GM18519 (cell line): ENCODE data around the gene AK2.
"Not testable (repeated sequence)": the region's sequence is repeated elsewhere in the genome, so short reads cannot be mapped to it uniquely, and the experiment has no call there.

ENCODE experiments used
- ATAC-seq: cut with Tn5 transposase; IDR thresholded peaks from one replicate; pipeline ENCODE4 v1.9.1; 2021; ENCODE audit warnings: mild to moderate bottlenecking, moderate library complexity; ENCODE audit not compliant: unreplicated experiment, low FRiP score

The AK2 gene

DNA sequence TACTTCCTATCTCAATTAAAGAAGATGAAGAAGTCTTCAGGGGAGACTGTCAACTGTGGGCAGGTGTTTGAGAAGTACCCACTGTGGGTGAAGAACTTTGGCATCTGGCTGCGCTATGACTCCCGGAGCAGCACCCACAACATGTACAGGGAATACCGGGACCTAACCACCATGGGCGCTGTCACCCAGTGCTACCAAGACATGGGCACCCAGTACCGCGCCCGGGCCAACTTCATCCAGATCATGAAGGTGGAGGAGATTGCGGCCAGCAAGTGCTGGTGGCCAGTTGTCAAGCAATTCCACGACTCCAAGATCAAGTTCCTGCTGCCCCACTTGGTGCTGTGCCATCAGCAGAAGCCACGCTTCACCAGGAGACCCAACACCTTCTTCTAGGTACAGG, 56.6 kb downstream of the AK2 start:
- ATAC-seq = no peak

DNA sequence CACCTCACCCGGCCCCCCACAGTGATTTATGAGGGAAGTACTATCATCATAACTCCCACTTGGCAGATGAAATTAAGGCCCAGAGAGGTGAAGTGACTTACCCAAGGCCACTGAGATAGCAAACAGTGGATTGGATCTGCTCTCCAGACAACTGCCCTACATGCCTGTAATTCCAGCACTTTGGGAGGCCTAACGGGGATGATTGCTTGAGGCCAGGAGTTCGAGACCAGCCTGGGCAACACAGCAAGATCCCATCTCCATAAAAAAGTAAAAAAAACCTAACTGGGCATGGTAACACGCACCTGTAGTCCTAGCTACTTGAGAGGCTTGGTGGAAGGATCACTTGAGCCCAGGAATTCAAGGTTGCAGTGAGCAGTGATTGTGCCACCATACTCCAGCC, 57.8 kb downstream of the AK2 start:
- no peak for ATAC-seq

DNA sequence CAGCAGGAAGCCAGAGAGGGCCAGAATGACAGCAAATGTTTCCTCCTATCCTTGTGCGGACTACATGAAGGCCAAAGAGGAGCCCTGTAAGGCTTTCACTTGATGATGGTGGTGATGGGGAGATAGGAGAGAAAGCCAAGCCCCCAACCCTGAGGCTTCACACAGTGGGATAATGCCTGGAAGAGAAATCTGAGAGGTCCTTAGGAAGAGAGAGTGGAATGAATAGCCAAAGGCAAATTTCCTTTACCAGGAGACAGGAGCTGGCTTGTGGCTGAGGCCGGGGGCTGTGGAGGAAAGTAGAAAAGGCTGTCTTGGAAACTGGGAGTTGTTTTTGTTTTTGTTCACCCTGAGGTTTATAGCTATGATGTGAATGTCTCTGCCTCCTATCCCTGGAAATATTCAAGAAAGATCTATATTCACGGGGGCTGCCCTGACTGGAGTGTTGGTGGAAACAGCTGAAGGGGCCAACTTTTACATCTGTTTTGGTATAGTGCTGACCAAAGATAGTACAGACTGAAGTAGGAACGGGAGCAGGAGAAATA, 59.1 kb downstream of the AK2 start:
- ATAC-seq = no peak

DNA sequence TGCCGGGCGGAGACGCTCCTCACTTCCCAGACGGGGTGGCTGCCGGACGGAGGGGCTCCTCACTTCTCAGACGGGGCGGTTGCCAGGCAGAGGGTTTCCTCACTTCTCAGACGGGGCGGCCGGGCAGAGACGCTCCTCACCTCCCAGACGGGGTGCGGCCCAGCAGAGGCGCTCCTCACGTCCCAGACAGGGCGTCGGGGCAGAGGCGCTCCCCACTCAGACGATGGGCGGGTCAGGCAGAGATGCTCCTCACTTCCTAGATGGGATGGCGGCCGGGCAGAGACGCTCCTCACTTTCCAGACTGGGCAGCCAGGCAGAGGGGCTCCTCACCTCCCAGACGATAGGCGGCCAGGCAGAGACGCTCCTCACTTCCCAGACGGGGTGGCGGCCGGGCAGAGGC, 61.6 kb downstream of the AK2 start:
- ATAC-seq = not testable (repeated sequence)

DNA sequence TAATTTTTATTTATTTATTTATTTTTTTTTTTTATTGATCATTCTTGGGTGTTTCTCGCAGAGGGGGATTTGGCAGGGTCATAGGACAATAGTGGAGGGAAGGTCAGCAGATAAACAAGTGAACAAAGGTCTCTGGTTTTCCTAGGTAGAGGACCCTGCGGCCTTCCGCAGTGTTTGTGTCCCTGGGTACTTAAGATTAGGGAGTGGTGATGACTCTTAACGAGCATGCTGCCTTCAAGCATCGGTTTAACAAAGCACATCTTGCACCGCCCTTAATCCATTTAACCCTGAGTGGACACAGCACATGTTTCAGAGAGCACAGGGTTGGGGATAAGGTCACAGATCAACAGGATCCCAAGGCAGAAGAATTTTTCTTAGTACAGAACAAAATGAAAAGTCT, 63.2 kb downstream of the AK2 start:
- not testable (repeated sequence) for ATAC-seq

DNA sequence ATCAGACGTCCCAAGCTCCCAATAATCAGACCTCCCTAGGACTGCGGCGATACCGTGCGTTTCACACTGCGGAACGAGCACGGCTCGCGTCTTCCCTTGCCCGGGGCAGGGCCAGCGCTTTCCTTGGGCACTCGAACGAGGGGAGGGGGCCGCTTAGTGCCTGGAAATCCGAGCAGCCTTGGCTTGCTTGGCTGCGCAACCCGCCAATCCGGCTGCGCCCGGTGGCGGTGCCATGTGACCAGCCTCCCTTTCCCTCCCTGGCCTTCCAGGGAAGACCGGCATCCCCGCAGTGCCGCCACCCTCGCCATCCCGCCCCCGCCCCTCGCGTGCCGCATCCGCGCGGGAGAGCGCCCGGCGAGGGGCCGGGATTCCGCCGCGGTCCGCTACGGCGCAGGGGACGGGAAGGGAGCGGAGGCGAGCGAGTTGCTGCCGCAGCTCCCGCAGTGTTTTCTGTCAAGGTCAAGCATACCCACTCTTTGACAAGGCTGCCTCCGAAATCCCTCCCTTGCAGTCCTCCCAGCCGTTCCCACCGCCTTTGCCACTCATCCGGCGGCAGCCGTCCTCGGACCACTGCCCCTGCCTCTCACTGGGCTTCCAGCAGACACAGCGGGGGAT, 63.8 kb downstream of the AK2 start:
- ATAC-seq = no peak

DNA sequence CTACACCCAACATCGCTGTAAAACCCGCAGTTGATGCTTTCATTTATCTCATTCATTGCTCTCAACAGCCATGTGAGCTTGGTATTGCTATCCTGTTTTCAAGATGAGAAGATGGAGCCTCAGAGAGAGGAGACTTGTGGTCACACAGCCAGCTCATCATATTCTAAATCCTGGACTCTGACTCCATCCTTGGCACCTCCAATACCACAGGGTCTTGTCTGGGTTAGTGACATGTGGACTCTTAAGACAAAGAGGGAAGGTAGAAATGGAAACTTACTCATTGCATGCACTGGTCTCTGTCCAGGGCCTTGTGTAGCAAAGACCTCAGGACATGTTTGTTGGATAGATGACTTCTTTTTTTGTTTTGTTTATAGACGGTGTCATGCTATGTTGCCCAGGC, 65.1 kb downstream of the AK2 start:
- ATAC-seq = no peak

DNA sequence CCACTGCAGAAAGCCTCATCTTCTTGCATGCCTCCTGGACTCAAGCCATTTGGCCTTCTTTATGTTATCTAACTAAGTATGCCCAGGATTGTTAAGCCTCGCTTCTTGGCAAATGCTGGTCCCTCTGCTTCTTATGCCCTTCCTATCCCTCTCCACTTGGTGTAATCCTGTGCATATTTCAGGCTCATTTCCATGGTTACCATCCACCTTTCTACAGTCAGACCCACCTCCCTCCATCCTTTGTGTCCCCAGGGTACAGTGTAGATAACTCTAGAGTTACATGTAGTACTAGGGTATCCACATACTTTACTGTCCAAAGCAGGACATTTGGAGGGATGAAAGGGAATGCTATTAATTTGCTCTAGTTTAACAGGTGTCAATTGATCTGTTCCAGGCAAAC, 65.5 kb downstream of the AK2 start:
- ATAC-seq = no peak

DNA sequence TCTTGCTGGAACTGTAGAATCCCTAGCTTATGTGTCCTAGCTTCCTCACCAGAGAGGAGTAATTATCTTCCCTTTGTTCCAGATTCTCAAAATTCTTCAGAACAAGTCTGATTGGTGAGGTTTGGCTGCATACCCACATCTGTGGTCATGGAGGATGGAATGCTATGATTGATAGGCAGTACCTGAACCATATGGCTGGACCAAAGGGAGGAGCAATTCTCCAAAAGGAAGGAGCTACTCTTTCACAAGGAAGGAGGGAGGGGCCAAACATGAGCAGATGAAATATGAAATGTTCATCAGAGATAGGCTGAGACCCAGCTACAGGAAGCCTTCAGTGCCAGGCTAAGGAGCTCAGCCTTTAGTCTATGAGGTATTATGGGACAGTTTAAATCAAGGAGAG, 67.1 kb downstream of the AK2 start:
- ATAC-seq = no peak

DNA sequence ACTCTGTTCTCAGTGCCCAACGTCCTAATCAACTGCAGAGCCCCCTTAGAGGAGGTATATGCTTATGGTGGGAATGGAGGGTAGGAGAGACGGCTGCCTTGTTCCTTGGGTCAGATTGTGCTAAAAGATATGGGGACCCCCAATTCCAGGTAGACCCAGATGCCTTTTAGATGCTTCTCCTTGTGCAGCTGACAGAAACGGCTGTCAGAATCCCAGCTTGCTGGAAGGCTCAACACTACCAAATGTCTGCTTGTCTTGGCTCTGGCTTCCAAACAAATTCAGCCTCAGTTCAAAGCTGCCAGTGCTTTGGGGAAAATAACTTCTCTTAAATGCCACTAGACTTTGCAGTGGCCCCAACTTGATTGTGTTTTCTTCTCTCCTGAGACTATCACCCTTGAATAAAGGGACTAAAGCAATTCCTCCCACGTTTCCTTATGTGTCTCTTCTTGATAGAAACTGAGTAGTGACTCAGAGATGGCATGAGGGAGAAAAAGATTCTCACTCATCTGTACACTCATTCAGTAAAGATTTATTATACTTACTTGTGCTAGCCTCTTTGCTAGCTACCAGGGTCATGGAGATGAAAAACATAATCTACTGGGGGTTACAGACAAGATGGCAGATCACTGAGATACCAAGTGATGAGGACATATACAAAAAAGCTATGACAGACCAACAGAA, 68.7 kb downstream of the AK2 start:
- no peak for ATAC-seq

DNA sequence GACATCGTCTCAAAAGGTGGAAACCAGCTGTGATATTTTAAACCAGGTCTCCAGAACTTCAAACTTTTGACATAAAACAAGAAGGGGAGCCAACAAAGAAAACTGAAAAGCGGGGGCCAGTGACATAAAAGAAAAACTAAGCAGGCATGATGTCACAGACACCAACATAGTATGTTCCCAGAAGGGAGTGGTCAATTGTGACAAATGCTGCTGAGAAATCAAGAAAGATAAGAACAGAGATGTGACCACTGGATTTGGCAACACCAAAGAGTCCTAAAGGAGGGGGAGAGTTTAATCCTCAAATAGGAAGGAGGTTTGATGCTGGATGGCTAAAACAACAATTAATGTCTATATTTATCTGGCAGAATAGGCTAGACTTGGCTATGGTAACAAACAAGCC, 69.8 kb downstream of the AK2 start:
- ATAC-seq = no peak

DNA sequence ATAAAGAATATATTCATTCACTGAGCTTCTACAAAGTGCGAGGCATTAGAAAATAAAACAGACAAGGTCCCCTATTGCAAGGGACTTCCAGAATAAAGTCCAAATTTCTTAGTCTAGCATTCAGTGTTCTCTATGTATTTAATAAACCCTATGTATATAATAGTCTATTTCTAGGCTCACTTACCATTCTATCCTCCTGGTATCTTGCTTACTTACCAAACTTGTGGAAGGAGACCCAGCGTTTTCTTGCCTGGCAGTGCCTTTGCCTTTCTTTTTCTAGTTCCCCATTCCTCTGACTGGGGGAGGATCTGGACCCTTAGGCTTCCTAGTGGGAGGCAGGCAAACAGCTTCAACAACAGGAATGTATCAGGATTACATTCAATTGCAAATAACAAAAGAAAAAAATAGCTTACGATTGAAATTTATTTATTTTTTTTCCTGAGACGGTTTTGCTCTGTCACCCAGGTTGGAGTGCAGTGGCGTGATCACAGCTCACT, 71.4 kb downstream of the AK2 start:
- no peak for ATAC-seq

DNA sequence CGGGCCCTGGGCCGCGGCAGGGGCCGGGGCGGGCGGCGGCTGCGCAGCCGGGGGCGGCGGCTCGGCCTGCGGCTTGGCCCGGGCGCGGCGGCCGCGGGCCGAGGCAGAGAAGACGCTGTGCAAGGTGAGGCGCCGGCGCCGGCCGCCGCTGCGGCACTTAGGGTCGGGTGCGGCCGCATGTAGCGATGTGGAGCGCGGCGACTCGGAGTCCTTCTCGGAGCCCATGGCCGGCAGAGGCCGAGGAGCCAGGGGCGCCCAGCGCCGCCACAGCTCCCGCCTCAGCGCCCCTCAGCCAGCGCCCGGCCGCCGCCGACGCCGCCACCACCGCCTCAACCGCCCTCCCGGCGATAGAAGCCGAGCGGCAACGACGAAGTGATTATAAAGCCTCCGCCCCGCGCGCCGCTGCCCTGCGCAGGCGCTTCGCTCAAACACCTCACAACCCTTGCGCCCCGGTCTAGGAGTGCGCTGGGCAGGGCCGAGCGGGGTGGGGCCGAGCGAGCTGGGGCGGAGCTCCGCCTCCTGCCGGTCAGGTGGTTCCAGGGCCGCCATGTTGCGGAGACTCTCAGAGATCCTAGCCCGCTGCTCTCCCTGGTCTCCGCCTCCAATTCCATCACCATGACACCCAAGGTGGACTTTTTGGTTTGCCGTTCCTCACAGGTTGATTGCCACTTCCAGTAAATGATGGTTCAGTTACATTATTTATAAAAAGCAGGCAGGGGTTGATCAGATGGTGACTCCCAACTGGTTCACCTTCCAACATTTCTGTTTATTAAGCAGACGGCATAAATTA, 72.0 kb downstream of the AK2 start, which contains the start of gene RNF19B:
Gene RNF19B, minus strand, starts transcription at position 349 of the 790 bp plus-strand sequence. Its CDS starts 124 bp downstream, at position 225.
- ATAC-seq = peak; percentile 65

DNA sequence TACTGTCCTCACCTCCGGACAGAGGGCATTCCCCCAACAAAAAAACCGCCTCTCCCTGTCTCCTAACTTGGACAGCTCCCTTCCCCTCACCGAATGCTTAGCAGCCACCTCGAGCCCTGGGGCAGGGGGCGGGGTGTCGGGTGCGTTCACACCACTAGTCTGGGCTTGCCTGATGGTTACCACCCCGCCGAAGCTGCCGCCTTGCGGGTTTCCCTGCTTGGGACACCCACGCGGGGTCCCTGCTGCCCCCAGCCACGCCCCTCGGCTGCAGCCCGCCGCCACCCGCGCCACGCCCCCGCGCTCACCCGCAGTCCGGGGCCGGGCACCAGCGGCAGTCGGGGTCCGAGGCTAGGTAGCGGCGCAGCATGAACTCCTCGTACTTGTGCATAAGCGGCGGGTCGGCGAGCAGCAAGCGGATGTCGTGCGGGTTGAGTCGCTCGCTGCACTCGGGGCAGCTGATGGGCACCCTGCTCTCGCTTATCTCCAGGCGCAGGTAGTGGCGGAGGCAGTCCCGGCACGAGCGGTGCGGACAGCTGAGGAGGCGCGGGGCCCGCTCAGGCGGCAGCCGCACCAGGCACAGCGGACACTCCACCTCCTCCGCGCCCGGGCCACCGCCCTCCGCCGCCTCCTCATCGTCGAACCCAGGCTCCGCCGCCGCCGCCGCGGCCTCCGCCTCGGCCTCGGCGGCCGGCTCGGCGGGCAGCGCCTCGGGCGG, 72.8 kb downstream of the AK2 start:
- peak; percentile 21 for ATAC-seq

DNA sequence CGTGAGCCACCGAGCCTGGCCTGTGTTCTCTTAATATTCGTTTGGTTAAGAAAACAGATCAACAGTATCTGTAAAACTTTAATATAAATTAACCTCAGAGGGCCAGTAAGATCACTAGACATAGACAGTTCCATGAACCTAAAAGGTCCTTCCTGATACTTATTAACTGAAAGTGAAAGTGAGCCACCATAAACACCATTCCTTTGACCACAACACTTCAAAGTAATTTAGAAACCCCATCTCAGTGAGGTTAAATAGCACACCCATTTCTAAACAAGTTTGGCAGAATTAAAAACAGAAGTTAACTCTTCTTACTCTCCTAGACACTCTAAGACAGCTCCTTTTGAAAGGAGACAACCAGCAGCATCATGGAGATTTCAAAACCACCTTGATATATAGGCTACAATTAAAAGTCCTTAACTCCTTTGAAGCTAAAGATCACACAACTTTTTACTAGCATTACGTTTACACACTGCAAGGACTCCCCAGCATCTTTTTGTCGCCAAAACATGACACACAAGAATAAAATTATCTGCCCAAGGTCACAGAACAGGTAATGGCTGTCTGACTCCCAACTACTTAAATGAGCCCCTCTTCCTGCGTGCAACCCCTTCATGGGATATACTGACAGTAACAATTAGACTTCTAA, 74.3 kb downstream of the AK2 start:
- ATAC-seq = no peak

DNA sequence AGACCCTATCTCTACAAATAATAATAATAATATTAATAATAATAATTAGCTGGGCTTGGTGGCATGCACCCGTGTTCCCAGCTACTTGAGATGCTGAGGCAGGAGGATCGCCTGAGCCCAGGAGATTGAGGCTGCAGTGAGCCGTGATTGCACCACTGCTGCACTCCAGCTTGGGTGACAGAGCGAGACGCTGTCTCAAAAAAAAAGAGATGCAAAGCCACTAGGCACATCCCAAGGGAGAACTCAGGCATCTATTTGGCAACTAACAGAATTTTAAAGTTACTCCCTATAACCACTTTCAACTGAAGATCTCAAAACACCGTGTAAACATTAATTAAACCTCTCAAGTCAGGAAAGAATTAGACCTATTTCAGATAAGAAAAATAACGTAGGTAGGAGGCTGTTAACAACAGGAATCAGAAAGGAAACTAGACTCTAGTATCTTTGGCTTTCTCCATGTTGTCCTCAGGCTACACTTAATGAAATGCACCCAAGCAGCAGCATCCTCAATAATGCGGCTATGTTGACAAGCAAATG, 75.8 kb downstream of the AK2 start:
- no peak for ATAC-seq

DNA sequence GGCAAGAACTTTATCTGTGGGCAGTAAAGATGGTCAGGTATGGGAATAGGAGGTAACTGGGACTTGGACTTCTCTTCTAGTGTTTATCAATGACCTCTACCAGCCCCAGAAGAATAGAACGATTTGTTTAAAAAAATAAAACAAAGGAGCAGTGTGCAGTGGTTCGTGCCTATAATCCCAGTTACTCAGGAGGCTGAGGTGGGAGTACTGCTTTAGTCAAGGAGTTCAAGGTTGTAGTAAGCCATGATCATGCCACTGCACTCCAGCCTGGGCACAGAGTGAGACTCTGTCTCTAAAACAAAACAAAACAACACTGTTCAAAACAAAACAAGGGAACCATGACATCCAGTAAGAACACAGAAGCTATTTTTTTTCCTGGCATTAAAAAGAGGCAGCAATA, 76.3 kb downstream of the AK2 start:
- no peak for ATAC-seq

DNA sequence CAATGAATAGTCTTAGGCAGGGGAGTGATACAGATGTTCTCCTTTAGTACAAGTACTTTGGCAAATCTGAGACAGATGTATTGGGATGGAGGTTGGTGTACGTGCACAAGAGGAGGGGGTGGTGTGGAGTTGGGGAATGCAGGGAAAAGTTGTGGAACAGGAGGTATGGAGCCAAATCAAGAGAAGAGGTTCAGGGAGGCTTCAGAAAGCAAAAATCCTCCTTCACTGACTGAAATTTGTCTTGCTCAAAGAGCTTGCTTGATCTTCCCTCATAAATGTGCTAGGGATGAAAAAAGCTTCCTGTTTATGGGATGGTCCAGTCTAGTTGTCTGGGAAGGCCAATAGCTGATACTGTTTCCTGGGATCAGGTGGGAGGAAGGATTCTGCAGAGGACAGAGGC, 77.9 kb downstream of the AK2 start:
- no peak for ATAC-seq
